HG03159 (cell line): ENCODE measurements around the gene APOL3.
"Not testable (repeated sequence)": the region's sequence is repeated elsewhere in the genome, so short reads cannot be mapped to it uniquely, and the experiment has no call there.

Experiments used
- ATAC-seq: cut with Tn5 transposase; IDR thresholded peaks from one replicate; pipeline ENCODE4 v1.9.1; 2021; ENCODE audit warnings: mild to moderate bottlenecking, moderate library complexity; ENCODE audit not compliant: unreplicated experiment

APOL3 gene

GRCh38 chr22:36138709-36139108, 21.8 kb downstream of the APOL3 start:
- not testable (repeated sequence) for ATAC-seq

DNA sequence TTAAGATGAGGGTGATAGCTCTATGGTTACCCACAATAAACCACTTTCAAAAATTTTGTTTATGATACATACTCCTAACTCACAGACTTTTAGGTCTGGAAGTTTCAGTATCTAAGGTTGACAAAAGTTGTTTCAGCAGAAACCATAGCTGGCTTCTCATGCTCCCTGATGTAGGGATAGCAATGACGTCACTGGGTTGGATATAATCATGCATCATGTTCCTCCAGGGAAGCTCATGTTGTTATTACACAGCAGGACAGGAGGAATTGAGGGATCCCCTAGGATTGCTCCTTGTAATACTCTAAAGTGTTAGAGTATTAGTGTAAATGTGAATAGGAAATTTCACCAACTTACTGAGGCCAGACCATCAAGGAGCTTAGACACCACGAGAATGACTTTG, 23.6 kb downstream of the APOL3 start:
- no peak for ATAC-seq

GRCh38 chr22:36136475-36136874, 24.1 kb downstream of the APOL3 start:
- ATAC-seq: no peak

DNA sequence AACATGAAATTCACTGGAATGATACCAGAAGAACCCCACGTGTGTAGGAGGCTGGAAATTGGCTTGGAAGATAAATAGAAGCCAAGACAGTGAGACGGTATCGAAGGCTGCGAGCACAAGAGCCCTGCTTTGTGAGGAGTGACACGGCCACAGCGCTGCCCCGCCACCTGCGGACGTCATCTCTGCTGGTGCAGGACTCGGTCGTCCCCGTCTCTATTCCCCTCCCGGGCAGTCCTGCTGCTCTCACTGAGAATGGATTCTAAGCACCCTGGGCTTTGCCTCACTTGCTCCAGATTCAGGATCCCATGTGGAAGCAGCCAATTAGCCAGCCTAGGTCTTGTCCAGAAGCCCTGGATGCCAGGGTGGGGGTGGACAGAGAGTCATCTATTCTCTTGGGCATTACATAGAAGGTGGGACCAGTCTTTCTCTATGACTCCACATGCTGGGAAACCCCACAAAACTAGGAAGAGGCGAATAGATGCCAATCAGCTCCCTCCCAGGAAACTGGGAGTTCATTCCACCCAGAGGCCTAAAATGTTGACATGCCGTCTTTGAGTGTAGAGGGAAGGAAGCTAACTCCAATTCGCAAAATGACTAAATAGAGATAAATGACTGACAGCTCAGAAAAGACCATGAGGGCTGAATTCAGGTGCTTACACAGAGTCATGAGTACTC, 25.1 kb downstream of the APOL3 start:
- ATAC-seq: no peak

DNA sequence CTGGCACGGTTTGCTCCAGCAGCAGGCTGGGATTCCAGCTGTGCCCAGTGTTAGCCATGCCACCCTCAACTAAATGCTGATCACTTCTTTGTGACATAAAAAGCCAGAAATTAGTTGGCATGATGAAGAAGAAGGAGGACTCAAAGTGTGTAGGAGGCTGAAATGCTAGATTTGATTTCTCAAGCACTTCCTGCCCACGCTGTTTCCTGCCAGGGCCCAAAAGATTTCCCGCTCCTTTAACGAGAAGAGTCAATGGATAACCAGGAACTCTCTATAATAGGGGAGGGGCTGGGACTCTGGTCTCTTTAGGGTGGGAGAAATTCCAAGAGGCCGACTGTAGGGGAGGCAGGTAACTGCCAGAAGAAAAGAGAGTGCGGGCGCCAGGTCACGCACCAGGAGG, 26.4 kb downstream of the APOL3 start:
- ATAC-seq: no peak

DNA sequence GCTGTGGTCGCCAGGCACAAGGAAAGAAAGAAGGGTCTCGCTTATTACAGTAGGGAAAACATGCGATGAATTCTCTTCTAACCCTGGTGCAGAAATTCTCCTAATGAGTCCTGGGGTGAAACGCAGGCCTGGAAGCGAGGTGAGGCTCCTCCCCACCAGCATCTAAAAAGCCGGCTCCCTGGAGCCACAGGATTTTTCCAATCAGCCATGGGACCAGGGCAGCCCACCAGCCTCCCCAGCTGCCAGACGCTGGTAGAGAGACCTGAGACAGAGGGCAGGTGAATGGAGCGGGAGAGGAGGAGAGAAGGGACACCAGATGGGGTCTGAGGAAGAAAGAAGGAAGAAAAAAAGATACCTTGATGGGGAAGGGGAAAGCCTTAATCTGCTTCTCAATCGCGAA, 28.6 kb downstream of the APOL3 start:
- ATAC-seq: no peak

GRCh38 chr22:36129486-36130388, 30.8 kb downstream of the APOL3 start:
- ATAC-seq: no peak

DNA sequence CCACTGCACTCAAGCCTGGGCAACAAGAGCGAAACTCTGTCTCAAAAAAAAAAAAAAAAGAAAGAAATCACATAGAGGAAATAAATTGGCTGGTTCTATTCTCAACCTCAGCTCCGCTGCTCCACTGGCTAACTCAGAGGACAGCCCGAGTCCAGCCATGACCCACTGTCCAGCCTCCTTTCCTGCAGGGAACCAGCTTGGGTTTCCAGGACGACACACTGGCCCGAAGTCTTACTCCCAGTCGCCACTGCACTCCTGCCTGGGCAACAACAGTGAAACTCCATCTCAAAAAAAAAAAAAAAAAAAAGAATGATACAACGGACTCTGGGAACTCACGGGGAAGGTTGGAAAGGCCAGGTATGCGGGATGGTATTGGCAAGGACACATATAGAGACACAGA, 31.5 kb downstream of the APOL3 start:
- no peak for ATAC-seq

DNA sequence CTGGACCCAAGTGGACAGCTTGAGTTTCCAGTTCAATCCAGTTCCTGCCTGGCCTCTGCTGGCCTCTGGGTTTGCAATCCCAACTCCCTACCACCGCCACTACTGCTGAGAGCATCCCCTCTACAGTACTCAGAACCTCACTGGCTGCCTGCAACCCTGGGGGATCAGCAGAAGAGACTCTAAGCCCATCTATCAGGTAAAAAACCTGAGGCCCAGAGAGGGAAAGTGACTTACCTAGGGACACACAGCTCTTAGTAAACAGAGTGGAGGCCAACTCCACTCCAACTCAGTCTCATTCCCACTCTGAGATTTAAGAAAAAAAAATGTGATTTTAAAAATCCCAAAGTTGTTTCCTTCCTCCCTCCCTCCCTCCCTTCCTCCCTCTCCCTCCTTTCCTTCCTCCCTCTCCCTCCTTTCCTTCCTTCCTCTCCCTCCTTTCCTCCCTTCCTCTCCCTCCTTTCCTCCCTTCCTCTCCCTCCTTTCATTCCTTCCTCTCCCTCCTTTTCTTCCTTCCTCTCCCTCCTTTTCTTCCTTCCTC, 34.5 kb downstream of the APOL3 start:
- no peak for ATAC-seq

DNA sequence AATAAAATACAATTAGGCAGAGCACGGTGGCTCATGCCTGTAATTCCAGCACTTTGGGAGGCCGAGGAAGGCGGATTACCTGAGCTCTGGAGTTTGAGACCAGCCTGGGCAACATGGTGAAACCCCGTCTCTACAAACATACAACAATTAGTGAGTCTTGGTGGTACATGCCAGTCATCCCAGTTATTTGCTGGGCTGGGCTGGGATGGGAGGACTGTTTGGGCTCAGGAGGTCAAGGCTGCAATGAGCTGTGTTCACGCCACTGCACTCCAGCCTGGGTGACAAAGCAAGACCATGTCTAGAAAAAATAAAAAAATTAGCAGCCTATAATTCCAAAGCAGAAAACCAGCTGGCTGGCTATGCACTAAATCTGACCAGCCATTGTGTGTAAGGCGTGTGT, 35.1 kb downstream of the APOL3 start:
- ATAC-seq: no peak

GRCh38 chr22:36124666-36125065, 35.9 kb downstream of the APOL3 start:
- ATAC-seq: no peak

DNA sequence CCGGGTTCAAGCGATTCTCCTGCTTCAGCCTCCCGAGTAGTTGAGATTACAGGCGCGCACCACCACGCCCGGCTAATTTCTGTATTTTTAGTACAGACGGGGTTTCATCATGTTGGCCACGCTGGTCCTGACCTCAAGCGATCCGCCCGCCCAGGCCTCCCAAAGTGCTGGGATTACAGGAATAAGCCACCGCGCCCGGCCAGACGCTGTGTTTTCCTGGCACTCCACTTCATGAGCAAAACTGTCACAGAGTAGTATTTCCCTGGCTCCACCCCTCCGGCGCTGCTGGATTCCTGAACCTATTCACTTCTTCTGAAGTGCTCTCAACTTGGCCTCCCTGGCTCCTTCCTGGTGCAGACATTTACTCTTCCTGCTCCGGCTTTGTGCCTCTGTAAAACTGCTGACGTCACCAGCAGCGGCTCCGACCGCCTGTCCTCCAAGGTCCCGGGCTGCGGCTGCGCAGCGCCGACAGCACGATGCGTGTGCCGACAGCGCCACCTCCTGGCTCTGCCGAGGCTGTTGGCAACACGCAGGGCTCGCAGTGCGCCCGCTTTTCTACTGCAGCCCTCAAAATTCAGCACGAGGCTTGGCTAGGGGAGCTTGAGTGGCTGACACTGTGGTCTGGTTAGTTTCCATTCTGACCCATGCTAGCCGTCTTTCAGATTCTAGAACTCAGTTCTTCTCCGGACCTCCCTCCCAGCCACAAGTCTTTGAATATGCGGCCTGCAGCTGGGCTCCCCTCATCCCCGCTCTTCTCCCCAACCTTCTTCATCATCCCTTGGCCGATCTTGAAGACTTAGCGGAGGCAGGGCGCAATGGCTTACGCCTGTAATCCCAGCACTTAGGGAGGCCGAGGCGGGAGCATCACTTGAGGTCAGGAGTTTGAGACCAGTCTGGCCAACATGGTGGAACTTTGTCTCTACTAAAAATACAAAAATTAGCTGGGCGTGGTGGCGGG, 36.6 kb downstream of the APOL3 start:
- no peak for ATAC-seq

GRCh38 chr22:36120621-36121351, 39.8 kb downstream of the APOL3 start:
- ATAC-seq: not testable (repeated sequence)

DNA sequence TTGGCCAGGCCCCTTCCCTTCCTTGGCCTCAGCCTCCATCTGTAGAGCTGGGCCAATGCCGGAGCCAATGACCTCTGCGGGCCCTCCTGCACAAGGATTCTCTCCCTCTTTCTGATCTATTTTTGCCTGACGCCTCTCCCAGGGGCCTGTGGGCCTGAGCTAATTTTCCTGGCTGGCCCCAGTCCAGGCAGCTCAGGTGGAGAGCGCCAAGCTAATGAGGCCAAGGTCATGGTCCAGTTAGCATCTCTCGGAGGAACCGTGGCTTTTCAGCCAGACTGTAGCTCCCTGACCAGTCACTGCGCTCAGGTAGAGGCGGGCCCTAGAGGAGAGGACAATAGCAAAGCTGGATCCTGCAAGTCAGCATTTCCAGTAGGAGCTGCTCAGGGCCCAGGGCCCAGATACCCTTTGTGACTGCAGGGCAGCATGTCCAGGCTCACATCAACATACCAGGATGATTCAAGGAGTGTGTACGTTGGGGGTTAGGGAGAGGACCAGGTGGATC, 43.5 kb downstream of the APOL3 start:
- ATAC-seq: no peak

DNA sequence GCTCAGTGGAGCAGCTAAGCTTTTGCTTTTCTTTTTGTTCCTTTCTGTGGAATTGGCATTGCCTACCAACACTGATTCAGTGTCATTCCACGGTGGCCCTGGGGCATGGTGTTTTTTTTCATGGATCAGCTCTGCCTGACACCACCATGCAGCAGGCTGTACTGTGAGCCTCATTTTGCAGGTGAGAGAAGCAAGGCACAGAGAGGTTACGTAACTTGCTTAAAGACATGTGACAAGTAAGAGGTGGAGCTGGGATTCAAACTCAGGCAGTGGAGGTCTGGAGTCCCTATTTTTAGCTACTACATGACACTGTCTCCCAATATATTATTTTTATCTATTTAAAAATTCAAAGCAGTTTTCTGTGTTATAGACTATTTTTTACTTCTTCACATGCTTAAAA, 44.4 kb downstream of the APOL3 start:
- no peak for ATAC-seq

DNA sequence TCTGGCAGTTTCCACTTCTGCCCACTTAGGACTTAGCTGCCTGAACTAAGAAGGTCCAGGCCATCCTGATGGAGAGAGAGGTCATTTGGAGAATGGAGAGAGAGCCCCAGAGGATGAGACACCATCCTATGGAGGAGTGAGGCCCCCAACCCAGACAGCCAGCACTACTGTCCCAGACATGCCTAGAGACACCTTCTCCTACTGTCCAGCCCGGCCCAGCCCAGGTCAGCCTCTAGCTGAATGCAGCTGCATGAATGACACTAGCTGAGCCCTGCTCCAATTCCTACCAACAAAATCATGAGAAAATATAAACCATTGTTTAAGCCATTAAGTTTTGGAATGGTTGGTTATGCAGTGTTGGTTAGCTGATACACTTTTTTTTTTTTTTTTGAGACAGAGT, 47.4 kb downstream of the APOL3 start:
- no peak for ATAC-seq

DNA sequence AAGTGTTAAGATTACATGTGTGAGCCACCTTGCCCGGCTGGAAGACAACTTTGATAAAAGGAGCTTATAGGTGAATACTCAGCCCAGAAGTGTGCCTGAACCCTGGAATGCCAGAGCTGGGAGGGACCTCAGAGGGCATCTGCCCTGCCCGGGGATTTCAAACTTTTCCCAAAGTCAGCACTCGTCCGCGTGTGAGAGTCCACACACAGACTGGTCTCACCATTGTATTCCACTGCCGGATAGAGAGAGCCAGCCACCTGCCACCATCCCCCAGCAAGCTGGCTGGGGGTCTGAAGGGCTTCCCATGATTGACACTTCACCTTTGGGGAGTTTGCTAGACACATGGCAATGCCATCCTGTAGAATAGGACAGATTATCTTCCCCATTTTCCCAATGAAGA, 49.2 kb downstream of the APOL3 start:
- no peak for ATAC-seq

- ATAC-seq: no peak
Measured at GRCh38 chr22:36110306-36110881, 50.2 kb downstream of the APOL3 start.

DNA sequence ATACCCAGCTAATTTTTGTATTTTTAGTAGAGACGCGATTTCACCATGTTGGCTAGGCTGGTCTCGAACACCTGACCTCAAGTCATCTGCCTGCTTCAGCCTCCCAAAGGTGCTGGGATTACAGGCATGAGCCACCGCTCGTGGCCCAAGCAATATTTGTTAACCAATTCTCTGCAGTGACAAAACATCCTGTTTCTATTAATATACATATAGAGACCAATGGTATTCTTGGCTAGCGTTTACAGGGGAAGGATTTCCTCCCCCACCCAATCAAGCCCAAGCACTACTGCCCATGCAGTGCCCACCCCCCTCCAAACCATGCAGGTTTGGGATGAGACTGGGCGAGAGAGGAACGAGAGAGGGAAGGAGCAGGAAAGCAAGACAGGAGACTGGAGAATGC, 53.1 kb downstream of the APOL3 start:
- ATAC-seq: no peak

- ATAC-seq: no peak
Measured at GRCh38 chr22:36106910-36107309, 53.6 kb downstream of the APOL3 start.
